Activated CD4-positive, CD25-positive, alpha-beta regulatory T cell treated with anti-CD3 and anti-CD28 coated beads, Interleukin-2, amount 50 U/mL, for 24 hours (primary cell): ENCODE results near the gene MYOG.
A peak's percentile ranks its signal among the peaks of the same experiment; 100 is the strongest.

Source experiments
- ATAC-seq, 2 donors: fragments of 150-1000 bp; cut with Tn5 transposase; one replicate each; pipeline ENCODE4 v1.10.0; 2021; ENCODE audit warnings: mild to moderate bottlenecking in 1 of 2, moderate library complexity in 1 of 2

The MYOG gene

GRCh38 chr1:203090421-203091198 lies 4.8 kb upstream of the MYOG start:
- ATAC-seq: no peak

- ATAC-seq: no peak
Observed at GRCh38 chr1:203089651-203090045, 3.8 kb upstream of the MYOG start.

GRCh38 chr1:203089001-203089650 lies 3.3 kb upstream of the MYOG start:
- ATAC-seq: no peak

GRCh38 chr1:203088441-203088840 lies 2.6 kb upstream of the MYOG start:
- ATAC-seq: no peak

DNA sequence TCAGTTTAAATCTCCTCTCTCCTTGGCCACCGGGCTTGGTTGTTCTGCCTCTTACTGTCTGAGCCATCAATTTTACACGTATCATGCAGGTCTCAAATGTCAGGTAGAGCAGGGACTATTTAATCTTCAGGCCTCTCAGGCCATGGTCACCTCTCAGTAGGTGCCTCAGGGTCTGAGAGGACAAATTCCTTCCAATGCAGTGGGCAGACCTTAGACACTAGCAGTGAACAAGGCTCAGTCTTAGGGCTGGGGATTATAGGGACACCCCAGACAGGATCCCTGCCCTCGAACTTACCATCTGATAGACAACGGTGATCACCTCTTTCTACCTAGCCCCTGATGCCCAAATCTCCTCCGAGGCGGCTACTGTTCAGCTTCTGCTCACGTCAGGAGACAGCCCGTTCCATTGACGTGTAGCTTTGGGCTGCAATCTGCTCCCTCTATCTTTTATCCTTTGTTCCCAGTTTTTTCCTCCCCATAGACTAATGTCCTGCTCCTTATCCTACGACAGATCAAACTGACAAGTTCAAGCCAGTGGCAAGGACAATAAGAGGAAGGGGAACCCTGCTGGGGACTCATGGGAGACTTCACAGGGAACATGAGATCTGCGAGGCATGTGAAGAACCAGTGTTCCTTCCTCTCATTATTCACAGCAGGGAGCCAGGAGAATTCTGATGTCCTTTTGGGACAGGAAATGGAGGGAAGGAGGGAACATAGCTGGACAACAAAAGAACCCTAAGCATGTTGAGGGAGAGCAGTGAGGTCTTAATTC lies 1.4 kb upstream of the MYOG start:
- ATAC-seq: no peak

DNA sequence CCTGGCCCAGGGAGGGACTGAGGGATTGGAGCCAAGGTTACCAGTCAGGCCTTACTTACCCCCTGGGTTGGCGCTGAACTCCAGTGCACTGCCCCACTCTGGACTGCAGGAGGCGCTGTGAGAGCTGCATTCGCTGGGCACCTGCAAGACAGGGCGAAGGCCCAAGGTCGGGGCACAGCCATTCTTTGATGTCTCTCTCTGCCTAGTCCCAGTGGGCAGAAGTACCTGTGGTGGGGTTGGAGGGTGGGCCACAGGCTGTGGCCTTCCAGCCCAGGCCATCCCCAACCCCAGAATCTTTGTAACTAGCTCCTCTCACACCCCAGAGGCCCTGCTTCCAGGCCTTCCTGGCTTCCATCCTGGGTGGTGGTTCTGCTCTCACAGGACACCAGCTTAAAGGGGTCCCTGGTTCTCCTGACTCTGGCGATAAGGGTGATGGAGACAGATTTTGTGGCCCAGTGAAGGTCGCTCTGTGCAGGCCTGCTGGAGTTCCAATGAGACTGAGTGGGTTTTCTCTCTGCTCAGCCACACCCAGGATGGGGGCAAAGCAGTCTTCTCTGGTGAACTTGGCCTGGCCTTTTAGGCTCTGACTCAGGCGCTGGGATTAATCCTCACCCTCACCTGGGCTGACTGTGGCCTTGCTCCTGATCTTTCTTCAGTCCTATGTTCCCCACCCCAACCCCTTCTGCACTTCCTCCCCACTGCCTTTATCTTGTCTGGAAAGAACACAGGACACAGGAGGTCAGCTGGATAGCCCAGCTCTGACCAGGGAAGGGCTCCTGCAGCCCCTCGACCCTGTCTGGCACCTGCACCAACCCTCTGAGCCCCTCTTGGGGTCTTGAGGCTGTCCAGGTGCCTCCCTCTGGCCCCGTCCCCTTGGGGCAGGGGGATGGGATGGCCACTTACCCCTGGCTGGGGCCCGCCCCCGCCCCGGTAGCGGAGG lies 954 bp downstream of the MYOG start:
- ATAC-seq: no peak

GRCh38 chr1:203083463-203083921 lies 2.3 kb downstream of the MYOG start:
- no peak for ATAC-seq

DNA sequence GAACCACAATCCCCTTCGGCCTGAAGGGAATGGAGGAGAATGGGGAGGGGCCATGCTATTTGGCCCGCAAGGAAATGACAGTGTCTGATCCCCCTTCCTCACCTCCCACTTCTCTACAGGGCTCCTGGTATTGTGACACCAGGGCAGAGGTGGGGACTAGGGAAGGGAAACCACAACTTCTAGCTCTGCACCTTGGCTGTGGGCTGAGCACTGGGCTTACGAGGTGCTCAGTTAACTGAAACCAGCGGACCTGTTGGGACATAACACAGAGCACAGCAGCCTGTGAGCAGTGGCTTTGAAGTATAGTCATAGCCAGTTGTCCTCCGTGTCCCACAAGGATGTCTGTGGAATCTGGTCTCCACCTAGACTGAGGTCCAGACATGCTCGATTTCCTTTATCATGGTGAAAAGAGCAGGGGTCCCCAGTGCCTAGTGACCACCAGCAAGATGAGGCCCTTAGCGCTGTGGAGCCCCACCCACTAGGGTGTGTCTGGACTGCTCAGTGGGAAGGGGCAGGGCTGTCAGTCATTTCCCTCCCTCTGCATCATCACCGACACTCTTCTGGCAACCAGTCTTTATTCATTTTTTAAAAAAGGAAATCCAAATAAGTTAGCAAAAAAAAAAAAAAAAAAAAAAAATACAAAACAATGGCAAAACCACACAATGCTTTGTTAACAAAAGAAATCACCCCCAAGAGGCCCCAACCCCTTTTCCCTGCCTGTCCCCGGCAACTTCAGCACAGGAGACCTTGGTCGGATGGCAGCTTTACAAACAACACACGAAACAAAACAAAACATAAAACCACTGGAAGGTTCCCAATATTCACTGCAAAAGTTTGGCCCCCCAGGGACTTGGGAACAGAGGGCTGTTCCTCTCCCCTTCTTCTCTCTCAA lies 3.0 kb downstream of the MYOG start:
- no peak for ATAC-seq

- no peak for ATAC-seq
Observed at GRCh38 chr1:203082231-203082505, 3.6 kb downstream of the MYOG start.

DNA sequence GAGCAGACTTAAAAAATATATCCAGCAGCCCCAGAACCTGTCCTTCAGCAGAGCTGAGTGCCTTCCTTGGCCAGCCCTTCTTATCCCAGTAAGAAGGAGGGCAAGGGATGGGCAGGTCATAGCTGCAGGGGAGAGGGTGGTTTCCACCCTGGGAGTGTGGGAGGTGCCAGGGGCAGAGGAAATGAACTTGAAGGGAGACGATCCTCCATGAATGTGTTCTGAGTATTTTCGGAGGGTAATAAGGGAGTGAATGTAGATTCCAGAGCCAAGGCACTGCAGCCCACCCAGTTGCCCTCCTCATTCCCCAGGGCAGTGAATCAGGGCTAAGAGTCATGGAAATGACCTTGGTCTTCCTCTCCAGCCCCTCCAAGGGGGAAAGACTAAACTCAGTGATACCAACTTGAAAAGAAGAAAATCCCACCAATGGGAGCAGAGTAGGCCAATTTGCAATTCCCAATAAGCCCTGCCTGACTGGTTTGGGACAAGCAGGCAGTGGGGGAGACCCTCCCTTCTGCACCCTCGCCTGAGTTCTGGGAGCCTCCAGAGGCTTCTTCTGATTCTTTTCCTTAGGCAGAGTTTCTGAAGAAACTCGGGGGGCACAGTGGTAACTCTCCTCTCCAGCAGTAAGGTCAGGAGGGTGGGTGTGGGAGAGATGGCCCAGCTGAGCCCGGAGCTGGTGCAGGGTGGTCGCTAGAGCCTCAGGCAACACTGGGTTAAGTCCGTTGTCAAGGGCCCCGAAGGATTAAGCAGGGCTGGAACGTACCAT lies 4.2 kb downstream of the MYOG start:
- ATAC-seq: no peak

DNA sequence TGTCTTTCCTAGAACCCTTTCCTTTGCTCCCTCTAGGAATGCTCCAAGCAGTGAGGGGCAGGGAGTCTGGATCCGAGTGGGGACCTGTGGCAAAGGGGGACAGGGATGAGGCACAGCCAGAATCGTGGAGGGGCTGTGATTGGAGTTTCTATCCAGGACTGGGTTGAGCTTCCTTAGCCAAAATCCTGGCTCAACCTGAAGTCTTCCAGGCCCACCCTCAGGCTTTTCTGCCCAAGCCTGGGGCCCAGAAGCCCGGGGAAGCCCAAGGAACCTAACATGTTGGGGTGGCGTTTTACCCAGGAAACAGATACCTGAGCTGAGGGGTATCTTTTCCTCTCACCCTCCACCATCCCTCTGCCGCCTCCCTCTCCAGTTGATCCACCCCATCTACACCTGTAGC lies 5.4 kb downstream of the MYOG start:
- ATAC-seq: no peak

DNA sequence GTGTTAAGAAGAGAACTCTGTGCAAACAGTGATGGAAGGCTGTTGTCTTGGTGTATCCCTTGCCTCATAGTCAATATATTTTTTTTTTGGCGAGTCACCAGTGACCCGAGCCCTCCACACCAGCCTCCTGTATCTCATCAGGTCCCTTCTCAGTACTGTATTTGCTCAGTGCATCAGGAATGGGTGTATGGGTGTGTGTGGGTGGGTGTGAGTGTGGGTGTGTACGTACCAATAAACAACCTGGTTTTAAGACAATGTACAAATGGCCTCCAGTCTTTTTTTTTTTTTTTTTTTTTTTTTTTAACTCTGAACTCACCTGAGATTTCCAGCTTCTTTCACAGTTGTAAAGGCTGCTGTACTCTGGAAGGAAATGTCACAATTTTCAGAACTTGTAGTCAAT lies 7.3 kb downstream of the MYOG start:
- ATAC-seq: no peak

GRCh38 chr1:203077956-203078355 lies 7.9 kb downstream of the MYOG start:
- ATAC-seq: no peak

GRCh38 chr1:203077367-203077766 lies 8.4 kb downstream of the MYOG start:
- ATAC-seq: no peak

DNA sequence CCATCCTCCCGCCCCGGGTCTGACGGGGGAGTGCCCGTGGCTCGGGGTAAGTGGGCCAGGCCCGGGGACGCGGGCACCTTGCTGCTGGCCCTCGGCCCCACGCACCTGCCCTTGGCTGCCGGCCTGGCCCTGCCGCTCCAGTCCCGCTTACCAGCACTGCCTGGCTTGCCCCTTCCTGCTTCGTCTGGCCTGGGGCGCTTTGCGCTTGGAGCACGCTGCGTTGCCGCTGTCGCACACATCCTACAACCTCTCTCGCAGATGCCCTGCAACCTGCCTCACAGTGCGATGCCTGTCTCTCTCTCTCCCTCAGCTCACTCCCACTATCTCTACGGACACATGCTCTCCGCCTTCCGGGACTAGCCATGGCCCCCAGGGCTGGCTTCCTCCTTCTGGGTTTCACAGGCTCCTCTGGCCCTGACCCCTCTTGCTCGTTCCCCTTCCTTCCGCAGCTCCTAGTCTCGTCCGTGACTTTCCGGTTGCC lies 9.7 kb downstream of the MYOG start:
- no peak for ATAC-seq

- peak; percentile 42 to 43 for ATAC-seq
Observed at GRCh38 chr1:203075236-203076030, 10.4 kb downstream of the MYOG start.

GRCh38 chr1:203074610-203075009 lies 11.2 kb downstream of the MYOG start:
- no peak for ATAC-seq

GRCh38 chr1:203073469-203073868 lies 12.3 kb downstream of the MYOG start:
- ATAC-seq: no peak

DNA sequence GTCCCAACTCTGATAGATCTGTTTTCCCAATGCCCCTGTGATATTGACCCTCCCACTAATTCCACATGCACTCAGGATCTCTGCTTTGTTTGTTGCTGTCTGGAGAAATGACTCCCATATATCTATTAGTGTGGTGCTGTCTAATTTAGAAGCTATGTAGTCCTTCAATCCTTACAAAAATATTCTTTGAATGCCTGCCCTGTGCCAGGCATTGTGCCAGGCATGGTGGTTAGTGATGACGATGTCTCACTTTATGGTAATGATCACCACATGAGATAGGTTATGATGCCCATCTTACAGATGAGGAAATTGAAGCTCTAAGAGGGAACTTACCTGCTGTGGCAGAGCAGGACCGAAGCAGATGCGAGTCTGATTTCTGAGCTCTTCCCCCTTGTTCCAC lies 12.9 kb downstream of the MYOG start:
- ATAC-seq: no peak
